HEK293T (cell line): ENCODE measurements around the gene RAP1GAP.

Experiments used
- FOXM1 ChIP-seq: fragments of 450-650 bp; IDR thresholded peaks from 2 replicates; pipeline ENCODE4 v1.6.1; 2017; ENCODE audit warnings: mild to moderate bottlenecking, borderline replicate concordance
- LEF1 ChIP-seq: fragments of 450-650 bp; IDR thresholded peaks from 2 replicates; pipeline ENCODE4 v1.6.1; 2017; ENCODE audit warnings: mild to moderate bottlenecking, borderline replicate concordance
- SP1 ChIP-seq: fragments of 450-650 bp; IDR thresholded peaks from 2 replicates; pipeline ENCODE4 v1.6.1; 2017
- TARDBP ChIP-seq: fragments of 450-650 bp; IDR thresholded peaks from 2 replicates; pipeline ENCODE4 v1.6.1; 2016
- ZNF384 ChIP-seq: fragments of 450-650 bp; IDR thresholded peaks from 2 replicates; pipeline ENCODE4 v1.6.1; 2016

DNA sequence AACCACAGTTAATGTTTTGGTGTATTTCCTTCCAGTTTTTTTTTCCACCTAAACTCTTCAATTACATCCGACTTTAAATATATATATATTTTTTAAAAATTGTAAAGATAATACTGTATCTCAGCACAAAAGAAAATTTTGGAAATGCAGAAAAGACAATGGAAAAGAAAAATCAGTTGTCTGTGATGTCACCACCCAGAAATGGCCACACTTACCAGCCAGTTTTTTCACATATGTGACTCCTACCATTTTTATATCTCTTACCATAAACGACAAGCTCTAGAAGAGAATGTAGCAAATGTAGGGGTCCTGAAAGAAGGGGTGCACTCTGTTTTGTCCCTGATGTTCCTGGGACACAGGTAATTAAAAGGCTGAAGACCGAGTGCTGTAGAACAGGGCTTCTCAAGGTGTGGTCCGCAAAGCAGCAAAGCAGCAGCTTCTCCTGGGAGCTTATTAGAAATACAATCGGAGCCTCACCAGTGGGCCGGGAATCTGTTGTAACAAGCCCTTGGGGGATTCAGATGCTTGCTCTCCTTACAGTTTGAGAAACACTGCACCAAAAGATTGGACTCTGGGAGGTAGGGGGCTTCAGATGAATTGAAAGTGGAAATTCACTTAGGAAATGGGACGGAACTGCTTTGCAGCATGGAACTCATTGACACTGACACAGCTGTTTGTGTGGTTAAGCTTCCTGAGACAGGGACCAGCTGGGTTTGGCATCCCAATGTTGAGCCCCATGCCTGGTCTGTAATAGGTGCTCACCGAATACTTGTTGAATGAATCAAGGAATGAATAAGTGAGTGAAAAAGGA, 115.8 kb downstream of the RAP1GAP start:
- TF ChIP-seq SP1 (no peak), TARDBP (no peak), ZNF384 (no peak), LEF1 (no peak), FOXM1 (no peak)
